Osteocyte (in vitro differentiated cells): Measurements from ENCODE around the gene CHCHD3. TPM values are rescaled to one million over a fixed set of nuclear protein-coding genes. Genes with fewer than 3 reads are reported as not detected.

ENCODE experiments used
- DNase-seq: peaks from one replicate; pipeline ENCODE4 v3.0.0; 2021; ENCODE audit warnings: mixed read lengths; ENCODE audit not compliant: unreplicated experiment; ENCODE audit errors: extremely low spot score
- H3K27ac Mint-ChIP-seq: one replicate; pipeline ENCODE4 v1.8.0; 2021; ENCODE audit warnings: mild to moderate bottlenecking, mixed read lengths; ENCODE audit not compliant: unreplicated experiment
- H3K27me3 Mint-ChIP-seq: one replicate; pipeline ENCODE4 v1.8.0; 2021; ENCODE audit warnings: mixed read lengths; ENCODE audit not compliant: unreplicated experiment
- H3K36me3 Mint-ChIP-seq: one replicate; pipeline ENCODE4 v1.8.0; 2021; ENCODE audit warnings: mixed read lengths; ENCODE audit not compliant: unreplicated experiment
- H3K4me1 Mint-ChIP-seq: one replicate; pipeline ENCODE4 v1.8.0; 2021; ENCODE audit warnings: mixed read lengths; ENCODE audit not compliant: unreplicated experiment
- H3K4me3 Mint-ChIP-seq: one replicate; pipeline ENCODE4 v1.8.0; 2021; ENCODE audit warnings: mild to moderate bottlenecking, moderate library complexity, mixed read lengths; ENCODE audit not compliant: unreplicated experiment
- H3K9me3 Mint-ChIP-seq: one replicate; pipeline ENCODE4 v1.8.0; 2021; ENCODE audit warnings: mixed read lengths; ENCODE audit not compliant: unreplicated experiment
- total RNA-seq: library from RNA; stranded (reverse); gene quantifications from 2 replicates; pipeline ENCODE4 v1.2.1, GENCODE V29; 2021
- TF ChIP-seq, protein P1 (sequence below): fragments of 200-600 bp; sonication (generic); IDR thresholded peaks from 2 replicates; pipeline ENCODE4 v1.5.0; 2021; ENCODE audit warnings: antibody characterized with exemption, mild to moderate bottlenecking, moderate library complexity

CHCHD3 gene
- total RNA-seq, 1 donor from 2014 or later: 47.4 TPM

DNA sequence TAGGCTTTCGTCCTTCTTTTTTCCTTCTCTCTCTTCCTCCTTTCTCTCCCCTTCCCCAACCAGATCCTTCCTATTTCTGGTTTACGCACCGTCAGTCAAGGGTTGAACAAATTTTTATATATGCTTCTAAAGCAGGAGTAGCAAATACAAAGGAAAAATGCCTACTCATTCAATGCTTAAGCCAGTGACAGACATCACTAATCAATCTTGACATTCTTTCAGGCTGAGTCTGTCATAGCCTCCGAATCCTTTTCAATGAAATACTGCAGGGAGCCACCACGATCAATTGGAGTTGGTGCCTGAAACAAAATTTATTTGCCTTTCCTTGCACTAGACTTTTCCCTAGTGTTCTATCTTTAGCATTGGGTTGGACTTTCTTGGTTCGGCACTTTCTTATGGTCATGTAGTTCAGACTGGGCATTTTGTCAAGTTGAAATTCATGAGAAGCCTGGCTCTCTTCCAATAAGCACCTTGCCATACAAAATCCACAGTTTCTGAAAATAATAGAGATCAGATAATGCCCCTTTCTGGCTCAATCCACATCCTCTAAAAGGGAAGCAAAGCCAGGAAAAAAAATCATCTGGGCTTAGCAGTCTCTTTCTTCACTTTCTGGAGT, 266.1 kb downstream of the CHCHD3 start:
- no peak overlapping the region for H3K27ac Mint-ChIP-seq
- H3K36me3 Mint-ChIP-seq: no peaks in the 10 kb centered on the region
- H3K4me3 Mint-ChIP-seq: no peak overlapping the region
- H3K27me3 Mint-ChIP-seq: no peaks in the 10 kb centered on the region
- H3K4me1 Mint-ChIP-seq: no peaks in the 10 kb centered on the region
- no peaks in the 10 kb centered on the region for H3K9me3 Mint-ChIP-seq
- DNase-seq: no peak
- TF ChIP-seq, protein P1, sequence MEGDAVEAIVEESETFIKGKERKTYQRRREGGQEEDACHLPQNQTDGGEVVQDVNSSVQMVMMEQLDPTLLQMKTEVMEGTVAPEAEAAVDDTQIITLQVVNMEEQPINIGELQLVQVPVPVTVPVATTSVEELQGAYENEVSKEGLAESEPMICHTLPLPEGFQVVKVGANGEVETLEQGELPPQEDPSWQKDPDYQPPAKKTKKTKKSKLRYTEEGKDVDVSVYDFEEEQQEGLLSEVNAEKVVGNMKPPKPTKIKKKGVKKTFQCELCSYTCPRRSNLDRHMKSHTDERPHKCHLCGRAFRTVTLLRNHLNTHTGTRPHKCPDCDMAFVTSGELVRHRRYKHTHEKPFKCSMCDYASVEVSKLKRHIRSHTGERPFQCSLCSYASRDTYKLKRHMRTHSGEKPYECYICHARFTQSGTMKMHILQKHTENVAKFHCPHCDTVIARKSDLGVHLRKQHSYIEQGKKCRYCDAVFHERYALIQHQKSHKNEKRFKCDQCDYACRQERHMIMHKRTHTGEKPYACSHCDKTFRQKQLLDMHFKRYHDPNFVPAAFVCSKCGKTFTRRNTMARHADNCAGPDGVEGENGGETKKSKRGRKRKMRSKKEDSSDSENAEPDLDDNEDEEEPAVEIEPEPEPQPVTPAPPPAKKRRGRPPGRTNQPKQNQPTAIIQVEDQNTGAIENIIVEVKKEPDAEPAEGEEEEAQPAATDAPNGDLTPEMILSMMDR: no peak

DNA sequence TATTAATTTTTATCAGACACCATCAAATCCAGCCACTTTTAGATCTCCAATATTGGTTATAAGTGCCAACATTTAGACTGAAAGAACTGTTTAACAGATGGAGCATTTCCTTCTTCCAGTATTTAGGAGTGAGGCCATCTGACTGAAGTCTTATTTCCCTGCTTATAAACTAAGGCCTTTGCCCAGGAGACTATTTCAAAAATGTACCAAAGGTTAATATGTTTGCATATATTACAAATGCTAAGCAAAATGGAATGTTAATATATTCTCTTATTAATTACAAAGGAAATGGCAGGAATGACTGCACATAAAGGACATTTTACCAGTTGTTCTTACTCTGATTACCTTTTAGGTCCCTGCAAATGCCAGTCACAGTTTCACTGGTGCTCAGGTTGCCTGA, 266.8 kb downstream of the CHCHD3 start:
- DNase-seq: no peak
- no peak overlapping the region for H3K4me3 Mint-ChIP-seq
- H3K9me3 Mint-ChIP-seq: no peaks in the 10 kb centered on the region
- no peaks in the 10 kb centered on the region for H3K4me1 Mint-ChIP-seq
- TF ChIP-seq, protein P1: no peak
- no peak overlapping the region for H3K27ac Mint-ChIP-seq
- H3K36me3 Mint-ChIP-seq: no peaks in the 10 kb centered on the region
- no peaks in the 10 kb centered on the region for H3K27me3 Mint-ChIP-seq

DNA sequence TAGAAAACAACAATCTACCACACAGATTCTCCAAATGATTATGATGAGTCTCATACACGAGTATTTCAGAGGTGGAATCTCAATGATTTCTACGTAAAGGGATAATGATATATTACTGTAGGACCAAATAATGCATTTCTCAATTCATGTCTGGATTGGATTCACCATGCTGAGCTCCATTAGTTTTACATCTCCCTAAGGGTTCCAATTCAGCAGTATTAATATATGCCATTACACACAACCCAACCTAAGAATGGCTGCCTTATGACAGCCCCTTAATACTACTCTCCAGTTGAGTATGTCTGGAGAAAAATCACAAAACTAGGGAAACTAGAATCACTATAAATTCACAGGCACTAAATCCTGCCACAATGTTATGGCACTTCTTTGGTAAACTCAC, 271.3 kb downstream of the CHCHD3 start:
- no peak for DNase-seq
- Mint-ChIP-seq H3K27me3 (no peaks in the 10 kb centered on the region), H3K36me3 (no peaks in the 10 kb centered on the region), H3K4me3 (no peak overlapping the region), H3K9me3 (no peaks in the 10 kb centered on the region), H3K4me1 (no peaks in the 10 kb centered on the region), H3K27ac (no peak overlapping the region)
- TF ChIP-seq, protein P1: no peak

DNA sequence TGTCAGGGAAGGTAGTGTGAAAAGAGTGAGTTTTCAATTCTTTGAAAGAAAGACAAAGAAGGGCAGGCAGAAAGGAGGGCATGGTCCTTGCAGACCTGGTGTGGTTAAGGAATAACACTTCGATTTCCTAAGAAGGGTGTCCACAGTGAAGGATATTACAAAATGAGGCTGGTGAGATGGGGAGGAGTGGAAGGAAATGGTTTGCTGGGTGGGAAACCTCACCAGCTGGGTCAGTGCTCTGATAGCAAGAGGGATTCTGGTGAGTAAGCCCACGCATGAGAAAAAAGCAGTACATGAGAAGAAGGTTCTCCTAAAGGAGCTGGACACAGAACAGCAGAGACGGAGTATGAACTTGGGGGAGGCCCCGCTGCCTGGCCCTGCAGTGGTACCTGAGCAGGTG, 275.1 kb downstream of the CHCHD3 start:
- Mint-ChIP-seq H3K27me3 (no peaks in the 10 kb centered on the region), H3K36me3 (no peaks in the 10 kb centered on the region), H3K4me1 (no peaks in the 10 kb centered on the region), H3K4me3 (no peak overlapping the region), H3K9me3 (no peaks in the 10 kb centered on the region), H3K27ac (no peak overlapping the region)
- TF ChIP-seq, protein P1: no peak
- DNase-seq: no peak

DNA sequence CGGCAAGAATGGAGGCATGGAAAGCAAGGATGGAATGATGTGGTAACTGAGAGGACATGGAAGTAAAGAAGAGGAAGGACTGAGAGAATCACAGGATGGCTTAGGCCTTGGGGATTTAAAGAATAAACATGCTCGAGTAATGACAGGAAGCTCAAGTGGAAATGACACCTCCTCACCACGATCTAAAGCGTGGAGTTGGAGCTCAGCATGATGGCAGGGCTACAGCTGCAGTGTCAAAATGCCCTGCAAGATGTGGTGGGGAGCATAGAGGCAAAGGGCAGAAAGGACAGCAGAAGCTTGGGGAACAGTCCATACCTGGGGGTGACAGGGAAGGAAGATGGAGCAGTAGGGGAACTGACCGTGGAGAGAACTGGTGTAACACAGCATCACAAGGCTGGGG, 276.1 kb downstream of the CHCHD3 start:
- DNase-seq: no peak
- no peaks in the 10 kb centered on the region for H3K4me1 Mint-ChIP-seq
- TF ChIP-seq, protein P1: no peak

More for the DNA sequence above, 276.1 kb downstream of the CHCHD3 start:
- no peaks in the 10 kb centered on the region for H3K36me3 Mint-ChIP-seq
- no peak overlapping the region for H3K27ac Mint-ChIP-seq
- no peak overlapping the region for H3K4me3 Mint-ChIP-seq
- H3K27me3 Mint-ChIP-seq: no peaks in the 10 kb centered on the region
- no peaks in the 10 kb centered on the region for H3K9me3 Mint-ChIP-seq
